Coronary artery (tissue), 2 donors: ENCODE results near the gene NUP93.
A peak's percentile ranks its signal among the peaks of the same experiment; 100 is the strongest.

Experiments used
- DNase-seq: peaks from one replicate; pipeline ENCODE4 v3.0.0-alpha.2; 2017; ENCODE audit warnings: low spot score
- H3K27ac ChIP-seq, 2 donors: fragments of 200-600 bp; sonication (generic); one replicate each; pipeline ENCODE4 v1.5.1; 2016 to 2019
- H3K4me3 ChIP-seq: fragments of 200-600 bp; sonication (generic); 2 replicates; pipeline ENCODE4 v1.5.1; 2016; ENCODE audit warnings: mild to moderate bottlenecking, moderate library complexity
- CTCF ChIP-seq: fragments of 200-600 bp; sonication (generic); IDR thresholded peaks from one replicate; pipeline ENCODE4 v1.5.1; 2019; ENCODE audit warnings: antibody characterized with exemption

The NUP93 gene

GRCh38 chr16:56844056-56844455, 114.1 kb downstream of the NUP93 start:
- no peak overlapping the region for H3K4me3 ChIP-seq
- no peak overlapping the region for H3K27ac ChIP-seq
- no peak for TF ChIP-seq CTCF
- DNase-seq = no peak

GRCh38 chr16:56847173-56847910, 117.4 kb downstream of the NUP93 start:
- TF ChIP-seq CTCF = no peak
- no peak for DNase-seq
- no peak overlapping the region for H3K4me3 ChIP-seq
- H3K27ac ChIP-seq = peak overlapping the region in 1 of 2 donors; percentile 11

GRCh38 chr16:56848029-56848936, 118.4 kb downstream of the NUP93 start:
- Histone ChIP-seq H3K27ac (peak overlapping the region; percentile 20 to 29), H3K4me3 (no peak overlapping the region)
- TF ChIP-seq CTCF = no peak
- no peak for DNase-seq

- Histone ChIP-seq H3K4me3 (no peak overlapping the region), H3K27ac (no peak overlapping the region)
- no peak for DNase-seq
- TF ChIP-seq CTCF = no peak
Measured at GRCh38 chr16:56848955-56849689, 119.2 kb downstream of the NUP93 start.

GRCh38 chr16:56849690-56850680, 120.1 kb downstream of the NUP93 start:
- Histone ChIP-seq H3K4me3 (no peak overlapping the region), H3K27ac (no peak overlapping the region)
- TF ChIP-seq CTCF = no peak
- no peak for DNase-seq
